ENCODE measurements around the gene ID4. TPM values are rescaled to one million over a fixed set of nuclear protein-coding genes. Genes with fewer than 3 reads are reported as not detected.

The ID4 gene
- polyA plus RNA-seq, 2 of the 4 experiments (the other 2 are of a cell fraction), result 2.6 to 6.1 TPM

DNA sequence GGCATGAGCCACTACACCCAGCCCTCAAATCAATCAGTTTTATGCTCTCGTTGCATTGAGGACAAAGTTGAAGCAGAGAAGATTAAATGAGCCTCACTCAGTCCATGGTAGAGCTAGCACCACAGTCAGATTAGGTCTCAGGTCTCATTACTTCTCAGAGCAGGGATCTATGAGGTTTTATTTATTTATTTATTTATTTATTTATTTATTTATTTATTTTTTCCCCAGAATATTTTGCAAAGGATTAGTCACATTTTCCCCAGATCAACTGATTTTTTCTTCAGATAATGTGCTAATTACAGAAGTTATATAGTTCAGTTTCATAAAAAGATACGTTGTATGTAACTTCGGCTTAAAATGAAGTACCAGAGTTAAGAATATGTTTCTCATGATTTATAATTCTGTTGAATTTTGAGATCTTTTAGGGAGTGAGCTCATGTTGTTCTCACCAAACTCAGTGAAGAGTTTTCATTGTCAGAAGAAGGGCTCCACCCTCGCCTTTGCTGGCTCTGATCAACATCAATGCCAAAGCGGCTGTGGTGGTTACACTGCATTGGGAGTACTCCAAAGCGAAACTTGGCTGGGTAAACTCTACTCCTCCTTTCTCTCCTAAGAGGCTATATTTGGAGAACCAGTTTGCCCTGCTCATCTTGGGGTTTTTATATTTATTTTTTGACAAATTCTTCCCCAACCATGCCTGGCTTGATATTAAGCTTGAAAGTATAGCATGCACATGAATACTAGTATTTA is 12.9 kb upstream of the ID4 start:
- 65% methylated on average over 6 of the region's 6 CpGs for WGBS (ENCODE audit: missing lambda C conversion rate)
- ChIA-PET CTCF (interaction anchor here (1.3 kb wide), 1 partner anchor 12 kb away, joined by 3 read pairs; no protein-coding TSS in a partner anchor), POLR2A (no interaction called here)

DNA sequence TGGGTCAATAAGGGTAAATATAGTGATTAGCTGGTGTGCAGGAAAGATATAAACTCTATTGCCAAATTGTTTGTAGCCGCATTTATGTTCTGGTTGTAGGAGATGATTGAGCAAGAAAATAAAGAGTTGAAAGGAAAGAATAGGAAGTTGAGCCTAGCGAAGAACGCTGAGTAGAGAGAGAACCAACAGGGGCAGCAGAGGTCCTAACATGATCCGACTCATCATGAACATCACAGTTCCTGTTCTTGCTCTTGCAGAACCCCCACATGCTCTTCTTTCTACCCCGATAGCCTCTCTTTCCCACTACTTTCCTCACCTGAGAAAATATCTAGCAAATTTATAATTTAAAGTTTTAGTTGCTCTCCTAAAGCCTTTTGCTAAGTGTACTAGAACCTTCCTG is 9.9 kb upstream of the ID4 start:
- ChIA-PET CTCF (no interaction called here), POLR2A (no interaction called here)
- FAIRE-seq (no peak), DNase-seq (ENCODE audit: low read depth in 1 of 2, low spot score in 1 of 2) (no peak), ATAC-seq (no peak)
- Histone ChIP-seq H3K4me1 (peaks cover 8% of the 10 kb centered on the region; the same call in 1 of the 3 replicates), H3K27ac (no peak overlapping the region), H3K9me3 (peaks cover 5% of the 10 kb centered on the region; the same call in 1 of the 3 replicates), H3K4me3 (no peak overlapping the region), H3K4me2 (no peak overlapping the region)
- TF ChIP-seq ZC3H11A (IDR thresholded peaks at IDR 0.05), result no peak
- no peak for TF ChIP-seq SMC3 (IDR thresholded peaks at IDR 0.05)
- no peak for TF ChIP-seq MAFK (IDR thresholded peaks at IDR 0.05; ENCODE audit: partially characterized antibody)
- TF ChIP-seq TFCP2L1 (CRISPR knock-in tag; IDR thresholded peaks at IDR 0.05), result no peak
- no peak for TF ChIP-seq JUN (IDR thresholded peaks at IDR 0.05)
- TF ChIP-seq CHD2 (IDR thresholded peaks at IDR 0.05; ENCODE audit: low read length, partially characterized antibody), result no peak
- TF ChIP-seq, protein P1, sequence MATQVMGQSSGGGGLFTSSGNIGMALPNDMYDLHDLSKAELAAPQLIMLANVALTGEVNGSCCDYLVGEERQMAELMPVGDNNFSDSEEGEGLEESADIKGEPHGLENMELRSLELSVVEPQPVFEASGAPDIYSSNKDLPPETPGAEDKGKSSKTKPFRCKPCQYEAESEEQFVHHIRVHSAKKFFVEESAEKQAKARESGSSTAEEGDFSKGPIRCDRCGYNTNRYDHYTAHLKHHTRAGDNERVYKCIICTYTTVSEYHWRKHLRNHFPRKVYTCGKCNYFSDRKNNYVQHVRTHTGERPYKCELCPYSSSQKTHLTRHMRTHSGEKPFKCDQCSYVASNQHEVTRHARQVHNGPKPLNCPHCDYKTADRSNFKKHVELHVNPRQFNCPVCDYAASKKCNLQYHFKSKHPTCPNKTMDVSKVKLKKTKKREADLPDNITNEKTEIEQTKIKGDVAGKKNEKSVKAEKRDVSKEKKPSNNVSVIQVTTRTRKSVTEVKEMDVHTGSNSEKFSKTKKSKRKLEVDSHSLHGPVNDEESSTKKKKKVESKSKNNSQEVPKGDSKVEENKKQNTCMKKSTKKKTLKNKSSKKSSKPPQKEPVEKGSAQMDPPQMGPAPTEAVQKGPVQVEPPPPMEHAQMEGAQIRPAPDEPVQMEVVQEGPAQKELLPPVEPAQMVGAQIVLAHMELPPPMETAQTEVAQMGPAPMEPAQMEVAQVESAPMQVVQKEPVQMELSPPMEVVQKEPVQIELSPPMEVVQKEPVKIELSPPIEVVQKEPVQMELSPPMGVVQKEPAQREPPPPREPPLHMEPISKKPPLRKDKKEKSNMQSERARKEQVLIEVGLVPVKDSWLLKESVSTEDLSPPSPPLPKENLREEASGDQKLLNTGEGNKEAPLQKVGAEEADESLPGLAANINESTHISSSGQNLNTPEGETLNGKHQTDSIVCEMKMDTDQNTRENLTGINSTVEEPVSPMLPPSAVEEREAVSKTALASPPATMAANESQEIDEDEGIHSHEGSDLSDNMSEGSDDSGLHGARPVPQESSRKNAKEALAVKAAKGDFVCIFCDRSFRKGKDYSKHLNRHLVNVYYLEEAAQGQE (IDR thresholded peaks at IDR 0.05), result no peak
- TF ChIP-seq EHF (CRISPR knock-in tag; IDR thresholded peaks at IDR 0.05), result no peak
- no peak for TF ChIP-seq FOXS1 (CRISPR knock-in tag; IDR thresholded peaks at IDR 0.05)
- TF ChIP-seq GATA3 (IDR thresholded peaks at IDR 0.05; ENCODE audit: borderline replicate concordance), result no peak
- no peak for TF ChIP-seq MYC (IDR thresholded peaks at IDR 0.05; ENCODE audit: borderline replicate concordance, low read length)
- no peak for TF ChIP-seq BHLHE40 (IDR thresholded peaks at IDR 0.05; ENCODE audit: low read depth, low read length)
- TF ChIP-seq MAZ (IDR thresholded peaks at IDR 0.05; ENCODE audit: borderline replicate concordance, low read depth, low read length), result no peak
- no peak for TF ChIP-seq TP53 (CRISPR knock-in tag; IDR thresholded peaks at IDR 0.05)
- TF ChIP-seq, protein P2, sequence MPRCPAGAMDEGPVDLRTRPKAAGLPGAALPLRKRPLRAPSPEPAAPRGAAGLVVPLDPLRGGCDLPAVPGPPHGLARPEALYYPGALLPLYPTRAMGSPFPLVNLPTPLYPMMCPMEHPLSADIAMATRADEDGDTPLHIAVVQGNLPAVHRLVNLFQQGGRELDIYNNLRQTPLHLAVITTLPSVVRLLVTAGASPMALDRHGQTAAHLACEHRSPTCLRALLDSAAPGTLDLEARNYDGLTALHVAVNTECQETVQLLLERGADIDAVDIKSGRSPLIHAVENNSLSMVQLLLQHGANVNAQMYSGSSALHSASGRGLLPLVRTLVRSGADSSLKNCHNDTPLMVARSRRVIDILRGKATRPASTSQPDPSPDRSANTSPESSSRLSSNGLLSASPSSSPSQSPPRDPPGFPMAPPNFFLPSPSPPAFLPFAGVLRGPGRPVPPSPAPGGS (IDR thresholded peaks at IDR 0.05), result no peak
- TF ChIP-seq, protein P3, sequence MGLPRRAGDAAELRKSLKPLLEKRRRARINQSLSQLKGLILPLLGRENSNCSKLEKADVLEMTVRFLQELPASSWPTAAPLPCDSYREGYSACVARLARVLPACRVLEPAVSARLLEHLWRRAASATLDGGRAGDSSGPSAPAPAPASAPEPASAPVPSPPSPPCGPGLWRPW (IDR thresholded peaks at IDR 0.05), result no peak
- TF ChIP-seq, protein P4, sequence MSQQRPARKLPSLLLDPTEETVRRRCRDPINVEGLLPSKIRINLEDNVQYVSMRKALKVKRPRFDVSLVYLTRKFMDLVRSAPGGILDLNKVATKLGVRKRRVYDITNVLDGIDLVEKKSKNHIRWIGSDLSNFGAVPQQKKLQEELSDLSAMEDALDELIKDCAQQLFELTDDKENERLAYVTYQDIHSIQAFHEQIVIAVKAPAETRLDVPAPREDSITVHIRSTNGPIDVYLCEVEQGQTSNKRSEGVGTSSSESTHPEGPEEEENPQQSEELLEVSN (IDR thresholded peaks at IDR 0.05; ENCODE audit: borderline replicate concordance, low read depth), result no peak
- TF ChIP-seq, protein P5, sequence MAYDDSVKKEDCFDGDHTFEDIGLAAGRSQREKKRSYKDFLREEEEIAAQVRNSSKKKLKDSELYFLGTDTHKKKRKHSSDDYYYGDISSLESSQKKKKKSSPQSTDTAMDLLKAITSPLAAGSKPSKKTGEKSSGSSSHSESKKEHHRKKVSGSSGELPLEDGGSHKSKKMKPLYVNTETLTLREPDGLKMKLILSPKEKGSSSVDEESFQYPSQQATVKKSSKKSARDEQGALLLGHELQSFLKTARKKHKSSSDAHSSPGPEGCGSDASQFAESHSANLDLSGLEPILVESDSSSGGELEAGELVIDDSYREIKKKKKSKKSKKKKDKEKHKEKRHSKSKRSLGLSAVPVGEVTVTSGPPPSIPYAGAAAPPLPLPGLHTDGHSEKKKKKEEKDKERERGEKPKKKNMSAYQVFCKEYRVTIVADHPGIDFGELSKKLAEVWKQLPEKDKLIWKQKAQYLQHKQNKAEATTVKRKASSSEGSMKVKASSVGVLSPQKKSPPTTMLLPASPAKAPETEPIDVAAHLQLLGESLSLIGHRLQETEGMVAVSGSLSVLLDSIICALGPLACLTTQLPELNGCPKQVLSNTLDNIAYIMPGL (CRISPR knock-in tag; IDR thresholded peaks at IDR 0.05; ENCODE audit: borderline replicate concordance), result no peak
- TF ChIP-seq, protein P6, sequence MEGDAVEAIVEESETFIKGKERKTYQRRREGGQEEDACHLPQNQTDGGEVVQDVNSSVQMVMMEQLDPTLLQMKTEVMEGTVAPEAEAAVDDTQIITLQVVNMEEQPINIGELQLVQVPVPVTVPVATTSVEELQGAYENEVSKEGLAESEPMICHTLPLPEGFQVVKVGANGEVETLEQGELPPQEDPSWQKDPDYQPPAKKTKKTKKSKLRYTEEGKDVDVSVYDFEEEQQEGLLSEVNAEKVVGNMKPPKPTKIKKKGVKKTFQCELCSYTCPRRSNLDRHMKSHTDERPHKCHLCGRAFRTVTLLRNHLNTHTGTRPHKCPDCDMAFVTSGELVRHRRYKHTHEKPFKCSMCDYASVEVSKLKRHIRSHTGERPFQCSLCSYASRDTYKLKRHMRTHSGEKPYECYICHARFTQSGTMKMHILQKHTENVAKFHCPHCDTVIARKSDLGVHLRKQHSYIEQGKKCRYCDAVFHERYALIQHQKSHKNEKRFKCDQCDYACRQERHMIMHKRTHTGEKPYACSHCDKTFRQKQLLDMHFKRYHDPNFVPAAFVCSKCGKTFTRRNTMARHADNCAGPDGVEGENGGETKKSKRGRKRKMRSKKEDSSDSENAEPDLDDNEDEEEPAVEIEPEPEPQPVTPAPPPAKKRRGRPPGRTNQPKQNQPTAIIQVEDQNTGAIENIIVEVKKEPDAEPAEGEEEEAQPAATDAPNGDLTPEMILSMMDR (IDR thresholded peaks at IDR 0.05), result no peak
- no peak for TF ChIP-seq RAD21 (conservative IDR thresholded peaks at IDR 0.05 in 1 of 2, IDR thresholded peaks at IDR 0.05 in 1 of 2)
- WGBS (ENCODE audit: missing lambda C conversion rate), result 67% methylated on average over 5 of the region's 5 CpGs

More for the DNA sequence above, 12.9 kb upstream of the ID4 start:
- no peak overlapping the region for H3K27ac ChIP-seq
- H3K9me3 ChIP-seq, result peaks cover 5% of the 10 kb centered on the region; the same call in 1 of the 3 replicates
- no peaks in the 10 kb centered on the region for H3K4me1 ChIP-seq
- no peak overlapping the region for H3K4me2 ChIP-seq
- ATAC-seq, result no peak
- no peak for FAIRE-seq
- TF ChIP-seq SREBF2 (IDR thresholded peaks at IDR 0.05) (no peak), ZC3H11A (IDR thresholded peaks at IDR 0.05) (peak; percentile 70)
- TF ChIP-seq, protein P3 (IDR thresholded peaks at IDR 0.05), result no peak
- TF ChIP-seq, protein P7, sequence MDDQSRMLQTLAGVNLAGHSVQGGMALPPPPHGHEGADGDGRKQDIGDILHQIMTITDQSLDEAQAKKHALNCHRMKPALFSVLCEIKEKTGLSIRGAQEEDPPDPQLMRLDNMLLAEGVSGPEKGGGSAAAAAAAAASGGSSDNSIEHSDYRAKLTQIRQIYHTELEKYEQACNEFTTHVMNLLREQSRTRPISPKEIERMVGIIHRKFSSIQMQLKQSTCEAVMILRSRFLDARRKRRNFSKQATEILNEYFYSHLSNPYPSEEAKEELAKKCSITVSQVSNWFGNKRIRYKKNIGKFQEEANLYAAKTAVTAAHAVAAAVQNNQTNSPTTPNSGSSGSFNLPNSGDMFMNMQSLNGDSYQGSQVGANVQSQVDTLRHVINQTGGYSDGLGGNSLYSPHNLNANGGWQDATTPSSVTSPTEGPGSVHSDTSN (IDR thresholded peaks at IDR 0.05), result no peak
- DNase-seq (ENCODE audit: low read depth in 1 of 2, low spot score in 1 of 2), result no peak
- no peak overlapping the region for H3K4me3 ChIP-seq
